ENCODE results near the gene GLIPR2. TPM values are rescaled to one million over a fixed set of nuclear protein-coding genes. Genes with fewer than 3 reads are reported as not detected.

Gene GLIPR2
- total RNA-seq, 3 donors from 2014 or later, result 5.3 to 7.6 (median 6.1) TPM

DNA sequence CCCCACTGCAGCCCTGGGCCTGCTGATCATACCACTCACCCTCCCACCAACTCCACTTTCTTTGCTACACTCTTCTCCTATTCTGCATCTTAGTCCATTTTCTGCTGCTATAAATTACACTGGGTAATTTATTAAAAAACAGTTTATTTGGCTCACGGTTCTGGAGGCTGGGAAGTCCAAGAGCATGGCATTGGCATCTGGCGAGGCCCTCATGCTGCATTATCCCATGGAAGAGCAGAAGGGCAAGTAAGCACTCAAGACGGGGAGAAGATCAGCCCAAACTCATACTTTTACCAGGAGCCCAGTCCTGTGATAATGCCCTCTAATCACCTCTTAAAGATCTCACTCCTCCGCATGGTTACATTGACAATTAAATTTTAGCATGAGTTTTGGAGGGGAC, 9.4 kb downstream of the GLIPR2 start:
- DNase-seq (no peak), ATAC-seq (no peak)
- peaks cover 12% of the 10 kb centered on the region for H3K9me3 Mint-ChIP-seq
- H3K4me3 Mint-ChIP-seq, result no peak overlapping the region
- no peaks in the 10 kb centered on the region for H3K27me3 Mint-ChIP-seq (ENCODE audit: low read depth)
- H3K36me3 Mint-ChIP-seq (ENCODE audit: insufficient read depth), result peaks cover 19% of the 10 kb centered on the region
- peaks cover 92% of the 10 kb centered on the region for H3K4me1 Mint-ChIP-seq (ENCODE audit: low read depth)

DNA sequence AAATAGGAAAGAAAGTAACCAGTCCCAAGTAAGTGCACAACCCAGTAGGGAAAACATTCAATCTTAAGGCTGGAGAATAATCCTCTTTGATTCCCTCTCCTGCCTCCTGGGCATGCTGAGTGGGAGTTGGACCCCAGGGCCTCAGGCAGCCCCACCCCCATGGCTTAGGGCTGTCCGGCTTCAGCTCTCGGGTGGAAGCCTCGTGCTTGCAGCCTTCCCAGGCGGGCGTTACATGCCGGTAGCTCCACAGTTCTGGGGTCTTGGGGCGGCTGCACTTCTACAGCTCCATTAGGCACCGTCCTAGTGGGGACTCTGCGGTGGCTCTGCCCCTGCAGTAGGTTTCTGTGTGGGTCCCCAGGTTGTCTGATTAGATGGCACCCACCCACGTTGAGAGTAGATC, 10.1 kb downstream of the GLIPR2 start:
- H3K36me3 Mint-ChIP-seq (ENCODE audit: insufficient read depth), result peaks cover 19% of the 10 kb centered on the region
- ATAC-seq, result no peak
- peaks cover 12% of the 10 kb centered on the region for H3K9me3 Mint-ChIP-seq
- peaks cover 92% of the 10 kb centered on the region for H3K4me1 Mint-ChIP-seq (ENCODE audit: low read depth)
- H3K4me3 Mint-ChIP-seq, result no peak overlapping the region
- no peaks in the 10 kb centered on the region for H3K27me3 Mint-ChIP-seq (ENCODE audit: low read depth)
- no peak for DNase-seq

DNA sequence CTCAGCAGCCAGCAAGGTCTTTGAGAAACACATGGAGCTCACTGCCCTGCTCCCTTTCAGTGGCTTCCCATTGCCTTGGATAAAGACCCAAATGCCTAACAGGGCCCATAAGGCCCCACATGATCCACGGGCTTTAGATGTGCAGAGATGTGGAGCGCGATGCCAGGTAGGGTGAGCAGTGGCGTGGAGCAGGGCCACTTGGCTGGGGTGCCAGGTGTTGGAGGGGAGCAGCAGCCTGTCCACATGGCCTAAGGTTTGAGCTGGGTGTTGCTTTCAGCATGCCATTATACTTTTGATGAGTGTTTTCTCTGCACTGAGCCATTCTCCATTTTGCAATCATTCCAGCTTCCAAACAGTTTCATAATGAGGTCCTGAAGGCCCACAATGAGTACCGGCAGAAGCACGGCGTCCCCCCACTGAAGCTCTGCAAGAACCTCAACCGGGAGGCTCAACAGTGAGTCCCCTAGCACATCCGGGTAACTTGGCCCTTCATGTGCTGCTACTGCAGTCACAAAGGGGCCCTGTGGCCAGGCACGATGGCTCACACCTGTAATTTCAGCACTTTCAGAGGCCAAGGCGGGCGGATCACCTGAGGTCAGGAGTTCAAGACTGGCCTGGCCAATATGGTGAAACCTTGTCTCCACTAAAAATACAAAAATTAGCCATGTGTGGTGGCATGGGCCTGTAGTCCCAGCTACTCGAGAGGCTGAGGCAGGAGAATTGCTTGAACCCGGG, 11.1 kb downstream of the GLIPR2 start:
- no peaks in the 10 kb centered on the region for H3K27me3 Mint-ChIP-seq (ENCODE audit: low read depth)
- no peak overlapping the region for H3K4me3 Mint-ChIP-seq

DNA sequence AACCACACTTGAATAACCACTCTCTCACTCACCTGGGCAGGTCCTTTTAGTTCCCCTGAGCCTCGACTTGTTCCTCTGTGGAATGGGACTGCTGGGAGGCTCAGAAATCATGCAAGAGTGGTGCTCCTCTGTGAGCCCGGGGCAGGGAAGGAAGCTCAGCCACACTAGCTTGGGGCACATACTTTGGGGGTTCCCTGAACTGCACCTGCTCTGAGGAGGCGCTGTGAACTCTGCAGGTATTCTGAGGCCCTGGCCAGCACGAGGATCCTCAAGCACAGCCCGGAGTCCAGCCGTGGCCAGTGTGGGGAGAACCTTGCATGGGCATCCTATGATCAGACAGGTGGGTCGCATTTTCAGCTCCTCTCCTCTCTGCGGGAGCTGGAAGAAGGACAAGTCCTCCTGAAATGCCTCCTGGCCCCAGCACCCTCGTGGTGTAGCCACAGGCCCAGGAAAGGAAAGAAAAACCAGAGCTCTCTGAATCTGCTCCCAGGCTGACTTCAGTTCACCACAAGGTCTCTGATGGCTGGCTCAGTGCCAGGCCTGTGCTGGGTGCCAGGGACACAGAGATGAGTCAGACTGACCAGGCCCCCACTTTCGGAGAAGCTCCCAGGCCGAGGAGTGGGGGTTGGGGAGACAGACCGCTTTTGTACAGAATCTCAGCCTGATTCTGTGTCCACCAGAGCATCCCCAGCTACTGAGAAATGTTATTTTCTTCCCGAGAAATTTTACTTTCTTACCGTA, 11.9 kb downstream of the GLIPR2 start:
- H3K4me1 Mint-ChIP-seq (ENCODE audit: low read depth), result peaks cover 90% of the 10 kb centered on the region
- peak in 1 of 2 donors; percentile 8 for ATAC-seq
- no peak overlapping the region for H3K4me3 Mint-ChIP-seq
- no peaks in the 10 kb centered on the region for H3K27me3 Mint-ChIP-seq (ENCODE audit: low read depth)
- H3K36me3 Mint-ChIP-seq (ENCODE audit: insufficient read depth), result peaks cover 19% of the 10 kb centered on the region
- peak; percentile 65 for DNase-seq
- peaks cover 12% of the 10 kb centered on the region for H3K9me3 Mint-ChIP-seq

More for the DNA sequence above, 11.1 kb downstream of the GLIPR2 start:
- Mint-ChIP-seq H3K4me1 (ENCODE audit: low read depth) (peaks cover 90% of the 10 kb centered on the region), H3K9me3 (peaks cover 12% of the 10 kb centered on the region), H3K36me3 (ENCODE audit: insufficient read depth) (peaks cover 19% of the 10 kb centered on the region)
- no peak for DNase-seq
- no peak for ATAC-seq

DNA sequence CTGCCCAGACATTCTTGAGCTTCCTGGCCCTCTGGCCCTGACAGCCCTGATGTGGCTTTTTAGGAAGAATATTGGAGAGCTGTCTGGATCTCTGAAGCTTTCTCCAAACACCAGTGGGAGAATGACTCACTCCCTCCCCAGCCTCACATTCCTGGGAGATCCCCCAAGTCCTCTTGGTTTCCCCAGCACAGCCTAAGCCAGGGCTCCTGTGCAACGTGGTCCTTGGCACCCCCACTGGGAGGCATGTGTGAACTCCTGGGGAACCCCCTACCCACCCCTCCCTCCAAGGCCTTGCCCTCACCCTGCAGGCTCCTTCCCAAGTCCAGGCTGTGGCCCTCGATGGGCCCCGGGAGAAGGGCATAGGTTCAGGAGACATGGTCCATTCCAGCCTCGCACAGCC, 12.7 kb downstream of the GLIPR2 start:
- Mint-ChIP-seq H3K9me3 (peaks cover 12% of the 10 kb centered on the region), H3K36me3 (ENCODE audit: insufficient read depth) (peaks cover 19% of the 10 kb centered on the region), H3K4me3 (no peak overlapping the region), H3K4me1 (ENCODE audit: low read depth) (peaks cover 88% of the 10 kb centered on the region), H3K27me3 (ENCODE audit: low read depth) (no peaks in the 10 kb centered on the region)
- no peak for DNase-seq
- no peak for ATAC-seq

DNA sequence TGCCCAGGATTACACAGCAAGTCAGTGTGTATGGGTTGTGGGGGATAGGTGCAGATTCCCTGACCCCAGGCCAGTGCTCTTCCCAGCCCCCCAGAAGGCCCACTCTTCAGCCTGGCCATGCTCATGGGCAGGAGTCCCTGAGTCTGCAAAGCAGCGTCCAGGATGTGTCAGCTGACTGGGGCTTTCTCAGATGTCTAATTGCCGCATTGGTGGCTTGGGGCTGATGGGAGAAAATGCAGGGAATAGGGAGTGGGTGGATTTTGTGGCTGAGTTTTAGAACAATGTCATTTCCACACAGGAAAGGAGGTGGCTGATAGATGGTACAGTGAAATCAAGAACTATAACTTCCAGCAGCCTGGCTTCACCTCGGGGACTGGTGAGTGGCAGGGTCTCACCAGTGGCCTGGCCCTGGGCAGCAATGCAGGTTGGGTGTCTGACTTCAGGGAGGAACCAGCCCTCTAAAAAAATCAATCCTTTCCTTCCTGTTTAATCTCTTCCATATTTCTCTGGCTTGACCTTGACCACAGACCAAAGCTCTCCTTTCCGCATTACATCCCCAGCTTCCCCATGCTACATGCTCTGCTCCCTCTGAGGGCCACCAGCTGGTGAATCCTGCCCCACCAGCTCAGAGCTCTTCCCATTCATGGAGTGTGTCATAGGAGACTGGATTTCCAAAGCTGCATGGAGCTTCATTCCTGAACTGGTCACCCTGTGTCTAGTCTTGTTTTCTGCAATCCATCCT, 14.2 kb downstream of the GLIPR2 start:
- H3K36me3 Mint-ChIP-seq (ENCODE audit: insufficient read depth), result peaks cover 19% of the 10 kb centered on the region
- peak overlapping the region; percentile 63 for H3K4me3 Mint-ChIP-seq
- H3K9me3 Mint-ChIP-seq, result peaks cover 7% of the 10 kb centered on the region
- DNase-seq, result no peak
- ATAC-seq, result no peak
- H3K27me3 Mint-ChIP-seq (ENCODE audit: low read depth), result no peaks in the 10 kb centered on the region
- H3K4me1 Mint-ChIP-seq (ENCODE audit: low read depth), result peaks cover 80% of the 10 kb centered on the region

DNA sequence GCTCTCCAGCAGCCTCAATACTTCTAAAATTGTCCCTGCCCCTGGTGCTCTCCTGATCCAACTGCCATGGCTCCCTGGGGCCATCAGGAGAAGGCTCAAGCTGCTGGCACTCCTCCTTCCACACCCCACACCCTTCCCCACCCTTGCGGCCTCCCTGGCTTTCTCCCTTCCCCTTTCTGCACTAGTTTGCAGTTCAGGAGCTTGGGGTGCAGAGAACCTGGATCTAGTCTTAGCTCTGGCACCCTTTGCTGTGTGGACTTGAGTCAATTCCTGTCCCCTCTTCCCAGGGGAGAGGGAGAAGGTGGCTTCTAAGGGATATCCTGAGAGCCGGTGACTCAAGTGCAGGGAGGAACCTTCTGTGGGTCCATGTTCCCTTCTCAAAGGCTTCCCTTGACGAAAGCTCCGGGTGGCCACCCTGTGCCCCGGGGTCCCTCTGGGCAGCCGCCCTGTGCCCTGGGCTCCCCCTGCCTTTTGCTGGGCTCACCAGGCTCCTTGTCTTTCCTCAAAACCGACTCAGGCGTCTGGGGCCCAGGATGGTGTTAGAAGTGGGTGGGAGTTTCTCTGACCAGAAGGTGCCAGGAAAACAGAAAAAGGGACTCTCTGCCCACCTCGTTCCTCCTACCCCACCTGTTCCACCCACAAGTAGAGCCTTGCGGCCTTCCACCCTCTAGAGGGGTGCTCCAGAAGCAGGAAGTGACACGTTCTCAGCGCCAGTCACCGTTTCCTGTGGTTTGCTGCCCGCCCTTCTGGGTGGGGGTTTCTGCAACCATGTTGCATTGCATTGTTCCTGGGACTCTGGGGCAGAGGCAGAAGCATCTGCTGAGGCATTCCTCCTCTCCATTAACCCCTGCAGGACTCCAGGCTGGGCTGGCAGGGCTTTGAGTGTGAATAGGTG, 15.0 kb downstream of the GLIPR2 start:
- peak; percentile 95 to 98 for ATAC-seq
- Mint-ChIP-seq H3K36me3 (ENCODE audit: insufficient read depth) (peaks cover 14% of the 10 kb centered on the region), H3K4me1 (ENCODE audit: low read depth) (peaks cover 73% of the 10 kb centered on the region), H3K4me3 (peak overlapping the region; percentile 63), H3K27me3 (ENCODE audit: low read depth) (no peaks in the 10 kb centered on the region), H3K9me3 (no peaks in the 10 kb centered on the region)
- peak; percentile 83 for DNase-seq

DNA sequence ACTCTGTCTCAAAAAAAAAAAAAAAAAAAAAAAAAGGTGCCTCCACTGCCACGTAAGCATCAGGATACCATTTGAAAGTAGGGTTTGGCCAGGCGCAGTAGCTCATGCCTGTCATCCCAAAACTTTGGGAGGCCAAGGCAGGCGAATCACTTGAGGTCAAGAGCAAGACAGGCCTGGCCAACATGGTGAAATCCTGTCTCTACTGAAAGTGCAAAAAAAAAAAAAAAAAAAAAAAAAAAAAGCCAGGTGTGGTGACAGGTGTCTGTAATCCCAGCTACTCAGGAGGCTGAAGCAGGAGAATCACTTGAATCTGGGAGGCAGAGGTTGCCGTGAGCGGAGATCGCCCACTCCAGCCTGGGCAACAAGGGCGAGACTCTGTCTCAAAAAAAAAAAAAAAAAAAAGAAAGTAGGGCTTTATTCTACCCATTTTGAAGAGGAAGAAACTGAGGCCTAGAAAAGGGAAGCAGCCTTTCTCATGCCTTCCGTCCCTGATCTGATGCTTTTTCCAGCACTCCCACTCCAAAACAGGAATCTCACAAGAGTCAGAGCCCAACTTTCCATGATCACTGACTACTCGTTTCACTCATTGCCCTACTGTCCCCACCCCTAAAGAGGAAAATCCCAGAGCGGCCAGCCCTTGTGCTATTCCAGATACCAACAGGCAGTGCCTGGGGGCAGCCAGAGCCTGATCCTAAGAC, 16.4 kb downstream of the GLIPR2 start:
- H3K4me3 Mint-ChIP-seq, result no peak overlapping the region
- DNase-seq (no peak), ATAC-seq (no peak)
- H3K27me3 Mint-ChIP-seq (ENCODE audit: low read depth), result no peaks in the 10 kb centered on the region
- H3K9me3 Mint-ChIP-seq, result no peaks in the 10 kb centered on the region
- peaks cover 11% of the 10 kb centered on the region for H3K36me3 Mint-ChIP-seq (ENCODE audit: insufficient read depth)
- peaks cover 62% of the 10 kb centered on the region for H3K4me1 Mint-ChIP-seq (ENCODE audit: low read depth)

DNA sequence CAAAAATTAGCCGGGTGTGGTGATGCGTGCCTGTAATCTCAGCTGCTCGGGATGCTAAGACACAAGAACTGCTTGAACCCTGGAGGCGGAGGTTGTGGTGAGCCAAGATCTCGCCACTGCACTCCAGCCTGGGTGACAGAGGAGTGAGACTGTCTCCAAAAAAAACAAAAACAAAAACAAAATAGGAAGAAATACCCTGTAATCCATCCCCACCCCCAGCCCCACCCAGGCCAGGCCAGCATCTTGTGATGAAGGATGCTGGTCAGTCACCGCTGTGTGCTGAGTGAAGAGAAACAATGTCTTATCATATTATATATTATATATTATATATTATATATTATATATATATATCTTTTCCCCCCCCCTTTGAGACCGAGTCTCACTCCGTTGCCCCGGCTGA, 17.2 kb downstream of the GLIPR2 start:
- no peak for DNase-seq
- Mint-ChIP-seq H3K27me3 (ENCODE audit: low read depth) (no peaks in the 10 kb centered on the region), H3K36me3 (ENCODE audit: insufficient read depth) (peaks cover 17% of the 10 kb centered on the region), H3K4me1 (ENCODE audit: low read depth) (peaks cover 59% of the 10 kb centered on the region), H3K9me3 (no peaks in the 10 kb centered on the region), H3K4me3 (no peak overlapping the region)
- no peak for ATAC-seq

DNA sequence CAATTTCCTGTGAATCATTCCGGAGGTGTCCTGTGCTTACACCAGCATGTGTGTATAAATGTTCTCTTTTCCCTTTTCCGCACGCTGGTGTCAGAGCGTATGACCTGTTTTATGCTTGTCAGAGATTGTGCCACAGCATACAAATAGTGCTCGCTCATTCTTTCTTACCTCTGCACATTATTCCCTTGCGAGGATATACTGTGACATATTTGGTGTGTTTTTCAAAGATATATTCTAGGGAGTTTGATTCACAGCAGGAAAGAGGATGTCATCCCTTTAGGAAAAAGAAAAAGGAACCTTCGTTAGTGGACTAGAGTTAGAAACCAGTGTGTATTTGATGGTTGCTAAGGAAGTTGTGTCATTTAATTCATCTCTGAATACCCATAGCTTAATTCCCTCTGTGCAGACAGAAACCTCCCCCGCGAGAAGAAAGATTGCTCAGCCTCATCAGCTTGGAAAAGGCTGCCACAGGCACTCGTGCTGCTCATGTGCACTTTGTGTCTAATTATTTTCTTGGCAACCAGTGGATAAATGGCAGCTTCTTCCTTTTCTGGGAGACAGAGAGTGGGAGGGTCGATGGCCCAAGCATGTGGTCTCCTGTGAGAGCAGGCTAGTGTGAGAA, 17.9 kb downstream of the GLIPR2 start:
- Mint-ChIP-seq H3K36me3 (ENCODE audit: insufficient read depth) (peaks cover 20% of the 10 kb centered on the region), H3K4me1 (ENCODE audit: low read depth) (peaks cover 55% of the 10 kb centered on the region)

DNA sequence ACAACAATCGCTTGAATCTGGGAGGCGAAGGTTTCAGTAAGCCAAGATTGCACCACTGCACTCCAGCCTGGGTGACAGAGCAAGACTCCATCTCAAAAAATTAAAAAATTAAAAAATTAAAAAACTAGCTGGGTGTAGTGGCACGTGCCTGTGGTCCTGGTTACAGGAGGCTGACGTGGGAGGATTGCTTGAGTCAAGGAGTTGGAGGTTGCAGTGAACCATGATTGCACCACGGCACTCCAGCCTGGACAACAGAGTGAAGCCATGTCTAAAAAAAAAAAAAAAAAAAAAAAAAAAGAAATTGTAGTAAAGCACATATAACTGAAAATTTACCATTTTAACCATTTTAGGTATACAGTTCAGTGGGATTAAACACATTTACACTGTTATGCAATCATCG, 19.6 kb downstream of the GLIPR2 start:
- Mint-ChIP-seq H3K4me3 (no peak overlapping the region), H3K36me3 (ENCODE audit: insufficient read depth) (peaks cover 22% of the 10 kb centered on the region), H3K9me3 (no peaks in the 10 kb centered on the region), H3K27me3 (ENCODE audit: low read depth) (no peaks in the 10 kb centered on the region), H3K4me1 (ENCODE audit: low read depth) (peaks cover 42% of the 10 kb centered on the region)
- ATAC-seq, result no peak
- no peak for DNase-seq

More for the DNA sequence above, 17.9 kb downstream of the GLIPR2 start:
- peak overlapping the region; percentile 2 for H3K4me3 Mint-ChIP-seq
- no peaks in the 10 kb centered on the region for H3K27me3 Mint-ChIP-seq (ENCODE audit: low read depth)
- DNase-seq (no peak), ATAC-seq (no peak)
- H3K9me3 Mint-ChIP-seq, result no peaks in the 10 kb centered on the region

DNA sequence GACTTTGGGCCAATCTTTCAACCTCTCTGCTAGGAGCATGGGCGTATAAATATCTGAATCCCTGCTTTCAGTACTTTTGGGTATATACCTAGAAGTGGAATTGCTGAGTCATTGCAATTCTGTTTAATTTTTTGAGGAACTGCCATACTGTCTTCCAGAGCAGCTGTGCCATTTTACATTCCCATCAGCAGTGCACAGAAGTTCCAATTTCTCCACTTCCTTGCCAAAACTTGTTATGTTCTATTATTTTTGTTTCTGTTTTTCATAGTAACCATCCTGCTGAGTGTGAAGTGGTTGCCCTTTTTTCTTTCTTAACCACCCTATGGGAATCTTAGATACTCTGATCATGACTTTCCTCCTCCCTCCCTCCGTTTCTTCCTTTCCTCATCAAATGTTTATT, 21.6 kb downstream of the GLIPR2 start:
- H3K36me3 Mint-ChIP-seq (ENCODE audit: insufficient read depth), result peaks cover 22% of the 10 kb centered on the region
- H3K4me3 Mint-ChIP-seq, result no peak overlapping the region
- H3K27me3 Mint-ChIP-seq (ENCODE audit: low read depth), result no peaks in the 10 kb centered on the region
- no peak for DNase-seq
- H3K9me3 Mint-ChIP-seq, result no peaks in the 10 kb centered on the region
- ATAC-seq, result no peak
- H3K4me1 Mint-ChIP-seq (ENCODE audit: low read depth), result peaks cover 25% of the 10 kb centered on the region

DNA sequence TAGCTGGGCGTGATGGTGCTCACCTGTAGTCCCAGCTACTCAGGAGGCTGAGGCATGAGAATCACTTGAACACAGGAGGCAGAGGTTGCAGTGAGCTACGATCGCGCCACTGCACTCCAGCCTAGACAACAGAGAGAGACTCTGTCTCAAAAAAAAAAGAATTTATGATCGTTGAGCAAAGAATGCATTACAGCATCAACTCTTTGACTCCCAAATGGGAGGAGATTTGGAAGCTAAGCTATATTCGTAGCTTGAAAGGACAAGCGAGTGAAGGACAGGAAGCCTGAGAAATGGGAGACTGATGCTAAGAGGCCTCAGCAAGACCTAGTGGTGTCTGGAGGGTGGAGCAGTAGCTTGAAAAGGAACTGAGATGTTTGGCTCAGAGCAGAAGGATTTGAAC, 22.4 kb downstream of the GLIPR2 start:
- ATAC-seq, result no peak
- Mint-ChIP-seq H3K36me3 (ENCODE audit: insufficient read depth) (peaks cover 22% of the 10 kb centered on the region), H3K9me3 (no peaks in the 10 kb centered on the region), H3K27me3 (ENCODE audit: low read depth) (no peaks in the 10 kb centered on the region), H3K4me3 (no peak overlapping the region), H3K4me1 (ENCODE audit: low read depth) (peaks cover 18% of the 10 kb centered on the region)
- DNase-seq, result no peak
